WTC11 (cell line): Measurements from ENCODE around the gene PPP1R9A. TPM values are rescaled to one million over a fixed set of nuclear protein-coding genes. Genes with fewer than 3 reads are reported as not detected.
A peak's percentile ranks its signal among the peaks of the same experiment; 100 is the strongest.

Experiments used
- ATAC-seq: fragments of 200-7000 bp; cut with Tn5 transposase; 2 replicates; pipeline ENCODE4 v1.10.0; 2021; ENCODE audit warnings: mild to moderate bottlenecking, moderate library complexity
- CTCF ChIA-PET: fragments of 300-600 bp; sonication (Branson Sonifier 250); formaldehyde crosslinking; loops from one replicate; lab custom pipeline; 2021; ENCODE audit warnings: antibody characterized with exemption; lab: Charles Lee
- POLR2A ChIA-PET: fragments of 350-600 bp; sonication (Branson Sonifier 250); formaldehyde crosslinking; loops from one replicate; lab custom pipeline; 2021; ENCODE audit warnings: antibody characterized with exemption; lab: Charles Lee
- DNase-seq: peaks from one replicate; pipeline ENCODE4 v3.0.0; 2021; ENCODE audit warnings: low spot score
- H3K27ac Mint-ChIP-seq: 2 replicates; pipeline ENCODE4 v1.8.0; 2021; ENCODE audit warnings: mixed read lengths
- H3K27me3 Mint-ChIP-seq: 2 replicates; pipeline ENCODE4 v1.8.0; 2021; ENCODE audit warnings: low read depth, mild to moderate bottlenecking, moderate library complexity, mixed read lengths
- H3K36me3 Mint-ChIP-seq: 2 replicates; pipeline ENCODE4 v1.8.0; 2021; ENCODE audit warnings: mixed read lengths
- H3K4me1 Mint-ChIP-seq: 2 replicates; pipeline ENCODE4 v1.8.0; 2022; ENCODE audit warnings: mixed read lengths
- H3K4me3 Mint-ChIP-seq: 2 replicates; pipeline ENCODE4 v1.8.0; 2021; ENCODE audit warnings: mild to moderate bottlenecking, moderate library complexity, mixed read lengths
- H3K9me3 Mint-ChIP-seq: 2 replicates; pipeline ENCODE4 v1.8.0; 2021; ENCODE audit warnings: mixed read lengths
- CDX4 ChIP-seq: fragments of 250-450 bp; sonication (Bioruptor Pico); IDR thresholded peaks from 2 replicates; pipeline ENCODE4 v1.9.0; 2021; ENCODE audit warnings: moderate library complexity, mild to moderate bottlenecking, inconsistent platforms, borderline replicate concordance
- ERG ChIP-seq: fragments of 250-450 bp; sonication (Bioruptor Pico); IDR thresholded peaks from 2 replicates; pipeline ENCODE4 v1.8.0; 2021; ENCODE audit warnings: mild to moderate bottlenecking
- FOXJ3 ChIP-seq: sonication (generic); formaldehyde crosslinking; IDR thresholded peaks from 2 replicates; pipeline ENCODE4 v1.9.0; 2021; ENCODE audit warnings: missing genetic modification reagents, mild to moderate bottlenecking, borderline replicate concordance
- HMGA2 ChIP-seq: fragments of 250-450 bp; sonication (Bioruptor Pico); IDR thresholded peaks from 2 replicates; pipeline ENCODE4 v1.4.0; 2021; ENCODE audit warnings: mild to moderate bottlenecking, moderate library complexity
- JAZF1 ChIP-seq: fragments of 250-450 bp; sonication (Bioruptor Pico); IDR thresholded peaks from 2 replicates; pipeline ENCODE4 v1.9.0; 2021; ENCODE audit warnings: moderate library complexity, mild to moderate bottlenecking, inconsistent platforms
- PRDM15 ChIP-seq: sonication (generic); formaldehyde crosslinking; IDR thresholded peaks from 2 replicates; pipeline ENCODE4 v1.8.0; 2022; ENCODE audit warnings: missing genetic modification reagents
- SOX15 ChIP-seq: fragments of 250-450 bp; sonication (Bioruptor Pico); IDR thresholded peaks from 2 replicates; pipeline ENCODE4 v1.9.0; 2021; ENCODE audit warnings: mild to moderate bottlenecking
- SP1 ChIP-seq: sonication (generic); formaldehyde crosslinking; conservative IDR thresholded peaks from 2 replicates; pipeline ENCODE4 v1.8.1; 2022; ENCODE audit warnings: missing genetic modification reagents
- USF2 ChIP-seq: sonication (generic); formaldehyde crosslinking; IDR thresholded peaks from 2 replicates; pipeline ENCODE4 v1.8.1; 2023; ENCODE audit warnings: mild to moderate bottlenecking, missing genetic modification reagents, moderate library complexity
- ZBTB21 ChIP-seq: sonication (generic); formaldehyde crosslinking; IDR thresholded peaks from 2 replicates; pipeline ENCODE4 v1.8.1; 2023; ENCODE audit warnings: mild to moderate bottlenecking, missing genetic modification reagents, borderline replicate concordance
- ZNF121 ChIP-seq: sonication (generic); formaldehyde crosslinking; IDR thresholded peaks from 2 replicates; pipeline ENCODE4 v1.8.0; 2023; ENCODE audit warnings: missing genetic modification reagents
- ZNF219 ChIP-seq: sonication (generic); formaldehyde crosslinking; IDR thresholded peaks from 2 replicates; pipeline ENCODE4 v1.8.0; 2023; ENCODE audit warnings: missing genetic modification reagents, mild to moderate bottlenecking, borderline replicate concordance
- ZNF317 ChIP-seq: sonication (generic); formaldehyde crosslinking; IDR thresholded peaks from 2 replicates; pipeline ENCODE4 v1.8.1; 2023; ENCODE audit warnings: low read depth, mild to moderate bottlenecking, moderate library complexity, missing genetic modification reagents, borderline replicate concordance
- ZNF423 ChIP-seq: fragments of 250-450 bp; sonication (Bioruptor Pico); IDR thresholded peaks from 2 replicates; pipeline ENCODE4 v2.1.2; 2022; ENCODE audit warnings: mild to moderate bottlenecking, moderate library complexity
- ZNF425 ChIP-seq: fragments of 250-450 bp; sonication (Bioruptor Pico); conservative IDR thresholded peaks from 2 replicates; pipeline ENCODE4 v1.9.0; 2021; ENCODE audit warnings: mild to moderate bottlenecking
- ZNF512 ChIP-seq: sonication (generic); formaldehyde crosslinking; IDR thresholded peaks from 2 replicates; pipeline ENCODE4 v1.8.1; 2022; ENCODE audit warnings: missing genetic modification reagents, borderline replicate concordance
- ZNF532 ChIP-seq: fragments of 250-450 bp; sonication (Bioruptor Pico); IDR thresholded peaks from 2 replicates; pipeline ENCODE4 v1.9.0; 2021; ENCODE audit warnings: mild to moderate bottlenecking, borderline replicate concordance
- ZNF671 ChIP-seq: fragments of 250-450 bp; sonication (Bioruptor Pico); IDR thresholded peaks from 2 replicates; pipeline ENCODE4 v1.8.0; 2021; ENCODE audit warnings: mild to moderate bottlenecking
- total RNA-seq: library from RNA; stranded (reverse); gene quantifications from 3 replicates; pipeline ENCODE4 v1.2.3, GENCODE V29; 2021

PPP1R9A gene
- total RNA-seq, 1 experiment from 2014 or later = 16.8 TPM

GRCh38 chr7:94995921-94996320, 88.5 kb downstream of the PPP1R9A start (continued):
- no peak for TF ChIP-seq ZNF532 (CRISPR knock-in tag)
- no peak for TF ChIP-seq ZNF317 (CRISPR knock-in tag)

GRCh38 chr7:94996369-94996768, 89.0 kb downstream of the PPP1R9A start:
- ChIA-PET CTCF (no interaction called here), POLR2A (no interaction called here)
- Mint-ChIP-seq H3K9me3 (no peaks in the 10 kb centered on the region), H3K27ac (no peak overlapping the region), H3K27me3 (no peaks in the 10 kb centered on the region), H3K4me1 (peaks cover 15% of the 10 kb centered on the region), H3K36me3 (no peaks in the 10 kb centered on the region), H3K4me3 (no peak overlapping the region)
- no peak for ATAC-seq
- TF ChIP-seq CDX4 (CRISPR knock-in tag) = no peak
- TF ChIP-seq ZNF121 = no peak
- TF ChIP-seq ZBTB21 (CRISPR knock-in tag) = no peak
- no peak for TF ChIP-seq ZNF219 (CRISPR knock-in tag)
- TF ChIP-seq ZNF671 = no peak
- TF ChIP-seq USF2 = no peak
- TF ChIP-seq PRDM15 (CRISPR knock-in tag) = no peak
- TF ChIP-seq ZNF425 = no peak
- DNase-seq = no peak

- Mint-ChIP-seq H3K9me3 (no peaks in the 10 kb centered on the region), H3K27me3 (no peaks in the 10 kb centered on the region), H3K36me3 (no peaks in the 10 kb centered on the region), H3K27ac (no peak overlapping the region; the same call in 1 of the 2 replicates), H3K4me3 (no peak overlapping the region), H3K4me1 (peaks cover 15% of the 10 kb centered on the region)
- CTCF ChIA-PET = interaction anchor here (1.0 to 1.1 kb wide), 2 partner anchors 250 to 398 kb away, joined by 3 read pairs; no protein-coding TSS in a partner anchor
- ATAC-seq (0 out of 2 replicates have a peak, but pooled peaks have one; percentile 50), DNase-seq (no peak)
- POLR2A ChIA-PET = no interaction called here
- TF ChIP-seq ZNF423 (no peak), ZNF121 (no peak), FOXJ3 (CRISPR knock-in tag) (no peak), ERG (no peak), SP1 (no peak), ZNF512 (no peak), HMGA2 (no peak), JAZF1 (no peak), USF2 (no peak), SOX15 (no peak)
Measured at GRCh38 chr7:94997547-94997946, 90.2 kb downstream of the PPP1R9A start.
